ENCODE results near the gene TNP2.

The TNP2 gene

GRCh38 chr16:11245222-11245737 lies 23.8 kb downstream of the TNP2 start:
- DNase-seq: no peak

- no peak for DNase-seq
Measured at GRCh38 chr16:11242658-11243057, 26.5 kb downstream of the TNP2 start.

GRCh38 chr16:11241480-11242204 lies 27.5 kb downstream of the TNP2 start:
- DNase-seq: no peak

GRCh38 chr16:11240636-11241473 lies 28.3 kb downstream of the TNP2 start:
- DNase-seq: no peak

- DNase-seq: no peak
Measured at GRCh38 chr16:11239644-11240632, 29.2 kb downstream of the TNP2 start.

- DNase-seq: no peak
Measured at GRCh38 chr16:11238272-11239202, 30.6 kb downstream of the TNP2 start.

GRCh38 chr16:11236461-11237254 lies 32.5 kb downstream of the TNP2 start:
- DNase-seq: no peak

- no peak for DNase-seq
Measured at GRCh38 chr16:11235703-11235991, 33.5 kb downstream of the TNP2 start.

GRCh38 chr16:11234884-11235702 lies 34.0 kb downstream of the TNP2 start:
- no peak for DNase-seq

- no peak for DNase-seq
Measured at GRCh38 chr16:11233727-11234376, 35.3 kb downstream of the TNP2 start.

- DNase-seq: peak in 2 of 56 donors; percentile 12 to 21
Measured at GRCh38 chr16:11232852-11233726, 36.0 kb downstream of the TNP2 start.

GRCh38 chr16:11232302-11232851 lies 36.7 kb downstream of the TNP2 start:
- DNase-seq: no peak

GRCh38 chr16:11231367-11231970 lies 37.7 kb downstream of the TNP2 start:
- no peak for DNase-seq

GRCh38 chr16:11229906-11230305 lies 39.2 kb downstream of the TNP2 start:
- no peak for DNase-seq

GRCh38 chr16:11229432-11229831 lies 39.7 kb downstream of the TNP2 start:
- no peak for DNase-seq
